HG03521 (cell line): ENCODE results near the gene TOP1.

ENCODE experiments used
- ATAC-seq: cut with Tn5 transposase; IDR thresholded peaks from one replicate; pipeline ENCODE4 v1.9.1; 2021; ENCODE audit warnings: mild to moderate bottlenecking, moderate library complexity; ENCODE audit not compliant: unreplicated experiment

Gene TOP1

GRCh38 chr20:41032271-41032670 is 3.6 kb downstream of the TOP1 start:
- ATAC-seq, result no peak

- no peak for ATAC-seq
Measured at GRCh38 chr20:41034239-41034638, 5.6 kb downstream of the TOP1 start.

GRCh38 chr20:41035207-41035606 is 6.6 kb downstream of the TOP1 start:
- ATAC-seq, result no peak

GRCh38 chr20:41037179-41037578 is 8.6 kb downstream of the TOP1 start:
- ATAC-seq, result no peak

GRCh38 chr20:41038149-41038877 is 9.7 kb downstream of the TOP1 start:
- ATAC-seq, result no peak

- no peak for ATAC-seq
Measured at GRCh38 chr20:41038878-41039404, 10.3 kb downstream of the TOP1 start.

GRCh38 chr20:41040855-41041254 is 12.2 kb downstream of the TOP1 start:
- no peak for ATAC-seq

GRCh38 chr20:41041693-41042092 is 13.1 kb downstream of the TOP1 start:
- ATAC-seq, result no peak

- no peak for ATAC-seq
Measured at GRCh38 chr20:41044409-41045062, 15.9 kb downstream of the TOP1 start.

- ATAC-seq, result no peak
Measured at GRCh38 chr20:41045671-41046070, 17.0 kb downstream of the TOP1 start.

- no peak for ATAC-seq
Measured at GRCh38 chr20:41046716-41047115, 18.1 kb downstream of the TOP1 start.

GRCh38 chr20:41047279-41047974 is 18.8 kb downstream of the TOP1 start:
- ATAC-seq, result no peak

- no peak for ATAC-seq
Measured at GRCh38 chr20:41047975-41048305, 19.3 kb downstream of the TOP1 start.

GRCh38 chr20:41048461-41049301 is 20.1 kb downstream of the TOP1 start:
- no peak for ATAC-seq

- no peak for ATAC-seq
Measured at GRCh38 chr20:41049451-41049850, 20.8 kb downstream of the TOP1 start.

GRCh38 chr20:41050361-41051008 is 21.9 kb downstream of the TOP1 start:
- no peak for ATAC-seq

GRCh38 chr20:41051009-41051825 is 22.6 kb downstream of the TOP1 start:
- ATAC-seq, result no peak

- ATAC-seq, result no peak
Measured at GRCh38 chr20:41052742-41053419, 24.3 kb downstream of the TOP1 start.
